Smooth muscle cell (in vitro differentiated cells): Measurements from ENCODE around the gene SLC26A3. TPM values are rescaled to one million over a fixed set of nuclear protein-coding genes. Genes with fewer than 3 reads are reported as not detected.
"Not testable (repeated sequence)": the region's sequence is repeated elsewhere in the genome, so short reads cannot be mapped to it uniquely, and the experiment has no call there.

ENCODE experiments used
- DNase-seq: peaks from one replicate; lab custom pipeline; 2025; ENCODE audit not compliant: unreplicated experiment; lab: John Stamatoyannopoulos, UW
- H2AFZ ChIP-seq: fragments of 200-600 bp; sonication (generic); 2 replicates; pipeline ENCODE4 v1.6.0; 2016; ENCODE audit warnings: antibody characterized with exemption, low read depth, mild to moderate bottlenecking
- H3F3A ChIP-seq: fragments of 200-600 bp; sonication (generic); 2 replicates; pipeline ENCODE4 v1.6.0; 2017; ENCODE audit warnings: antibody characterized with exemption, low read depth
- H3K27ac ChIP-seq: fragments of 200-600 bp; sonication (generic); 2 replicates; pipeline ENCODE4 v1.5.1; 2016; ENCODE audit warnings: low read depth, mild to moderate bottlenecking
- H3K27me3 ChIP-seq: fragments of 200-600 bp; sonication (generic); 2 replicates; pipeline ENCODE4 v1.6.1; 2016; ENCODE audit warnings: low read depth, mild to moderate bottlenecking
- H3K36me3 ChIP-seq: fragments of 200-600 bp; sonication (generic); 2 replicates; pipeline ENCODE4 v1.5.1; 2016; ENCODE audit warnings: low read depth
- H3K4me1 ChIP-seq: fragments of 200-600 bp; sonication (generic); 2 replicates; pipeline ENCODE4 v1.5.1; 2016; ENCODE audit warnings: low read depth
- H3K4me2 ChIP-seq: fragments of 200-600 bp; sonication (generic); 2 replicates; pipeline ENCODE4 v1.6.0; 2016; ENCODE audit warnings: mild to moderate bottlenecking
- H3K4me3 ChIP-seq: fragments of 200-600 bp; sonication (generic); 2 replicates; pipeline ENCODE4 v1.5.1; 2016; ENCODE audit warnings: mild to moderate bottlenecking
- H3K79me2 ChIP-seq: fragments of 200-600 bp; sonication (generic); 2 replicates; pipeline ENCODE4 v1.6.0; 2016; ENCODE audit warnings: low read depth, mild to moderate bottlenecking
- H3K9ac ChIP-seq: fragments of 200-600 bp; sonication (generic); 2 replicates; pipeline ENCODE4 v1.6.0; 2016; ENCODE audit warnings: low read depth
- H3K9me3 ChIP-seq: fragments of 200-600 bp; sonication (generic); replicated peaks from 2 replicates; pipeline ENCODE4 v1.5.1; 2016; ENCODE audit warnings: low read depth
- H4K20me1 ChIP-seq: fragments of 200-600 bp; sonication (generic); 2 replicates; pipeline ENCODE4 v1.6.0; 2016; ENCODE audit warnings: low read depth
- CTCF ChIP-seq: fragments of 200-600 bp; sonication (generic); IDR thresholded peaks from 2 replicates; pipeline ENCODE4 v1.5.1; 2017; ENCODE audit warnings: borderline replicate concordance, mild to moderate bottlenecking, antibody characterized with exemption; ENCODE audit not compliant: insufficient read depth, poor library complexity, severe bottlenecking
- WGBS: methylation state at CpG from one replicate; pipeline ENCODE4 v1.1.7; 2016; ENCODE audit warnings: low lambda C conversion rate; 5-methylcytosine and 5-hydroxymethylcytosine counted together
- polyA plus RNA-seq: library from polyadenylated mRNA; unstranded; fragments of >200 nt; fragmentation: Nextera tagmentation; extraction: Ambion mirVana; gene quantifications from 2 replicates; pipeline ENCODE4 v1.2.1, GENCODE V29; 2016
- total RNA-seq: library from RNA; depleted of rRNA; stranded (reverse); fragments of >200 nt; gene quantifications from 2 replicates; pipeline ENCODE4 v1.2.3, GENCODE V29; 2014

The SLC26A3 gene
- total RNA-seq: not detected in 2 replicates
- polyA plus RNA-seq: not detected in 2 replicates

- H3K4me1 ChIP-seq: no peaks in the 10 kb centered on the region
- no peak for DNase-seq
- no peak for TF ChIP-seq CTCF
- no peaks in the 10 kb centered on the region for H3F3A ChIP-seq
- no peak within 1 kb of the TSS for H3K9ac ChIP-seq
- H3K27me3 ChIP-seq: peaks cover 5% of the 10 kb centered on the region
- no peaks in the 10 kb centered on the region for H4K20me1 ChIP-seq
- no peak within 1 kb of the TSS for H3K4me2 ChIP-seq
- H2AFZ ChIP-seq: no peak within 1 kb of the TSS
- H3K36me3 ChIP-seq: no peaks in the 10 kb centered on the region
- H3K79me2 ChIP-seq: no peaks in the 10 kb centered on the region
- 83% methylated on average over 2 of the region's 2 CpGs for WGBS
- H3K27ac ChIP-seq: no peak within 1 kb of the TSS
- H3K4me3 ChIP-seq: no peak within 1 kb of the TSS
- H3K9me3 ChIP-seq: no peaks in the 10 kb centered on the region
These were observed at the start of gene SLC26A3 for GRCh38 chr7:107803009-107803610. SLC26A3 (minus strand) TSS chr7:107803223; CDS start chr7:107794509, 8,714 bp downstream.

GRCh38 chr7:107850643-107851042 is 47.6 kb upstream of the SLC26A3 start:
- TF ChIP-seq CTCF: no peak
- no peak for DNase-seq
- no peak overlapping the region for H2AFZ ChIP-seq
- no peaks in the 10 kb centered on the region for H3F3A ChIP-seq
- H3K4me1 ChIP-seq: no peaks in the 10 kb centered on the region
- H3K4me3 ChIP-seq: no peak overlapping the region
- H3K9me3 ChIP-seq: no peaks in the 10 kb centered on the region
- H3K36me3 ChIP-seq: no peaks in the 10 kb centered on the region
- no peak overlapping the region for H3K27ac ChIP-seq
- no peaks in the 10 kb centered on the region for H3K79me2 ChIP-seq
- no peak overlapping the region for H3K9ac ChIP-seq
- H4K20me1 ChIP-seq: no peaks in the 10 kb centered on the region
- H3K4me2 ChIP-seq: no peak overlapping the region
- no peaks in the 10 kb centered on the region for H3K27me3 ChIP-seq
- 58% methylated on average over 1 of the region's 1 CpG for WGBS

GRCh38 chr7:107850216-107850615 is 47.2 kb upstream of the SLC26A3 start:
- no peak for TF ChIP-seq CTCF
- H3K27me3 ChIP-seq: no peaks in the 10 kb centered on the region
- WGBS: 80% methylated on average over 4 of the region's 4 CpGs

GRCh38 chr7:107848211-107848610 is 45.2 kb upstream of the SLC26A3 start:
- H3K9me3 ChIP-seq, H3K27ac ChIP-seq, H3K79me2 ChIP-seq, H3K27me3 ChIP-seq, H3K4me2 ChIP-seq, H3K4me1 ChIP-seq, H4K20me1 ChIP-seq, DNase-seq, H3F3A ChIP-seq, H3K4me3 ChIP-seq, H3K9ac ChIP-seq, H3K36me3 ChIP-seq, H2AFZ ChIP-seq: not testable (repeated sequence)
- 95% methylated on average over 12 of the region's 31 CpGs for WGBS

More at GRCh38 chr7:107850216-107850615, 47.2 kb upstream of the SLC26A3 start:
- no peak for DNase-seq
- Histone ChIP-seq H3K36me3 (no peaks in the 10 kb centered on the region), H3F3A (no peaks in the 10 kb centered on the region), H3K4me3 (no peak overlapping the region), H2AFZ (no peak overlapping the region), H4K20me1 (no peaks in the 10 kb centered on the region), H3K4me2 (no peak overlapping the region), H3K9me3 (no peaks in the 10 kb centered on the region), H3K79me2 (no peaks in the 10 kb centered on the region), H3K4me1 (no peaks in the 10 kb centered on the region), H3K27ac (no peak overlapping the region), H3K9ac (no peak overlapping the region)

GRCh38 chr7:107847836-107848175 is 44.8 kb upstream of the SLC26A3 start:
- not testable (repeated sequence) for H3K4me2 ChIP-seq, H3K79me2 ChIP-seq, H3F3A ChIP-seq, H3K36me3 ChIP-seq, H3K4me1 ChIP-seq, H3K9ac ChIP-seq, H3K27me3 ChIP-seq, H4K20me1 ChIP-seq, DNase-seq, H3K4me3 ChIP-seq, H3K27ac ChIP-seq, H2AFZ ChIP-seq, H3K9me3 ChIP-seq
- 97% methylated on average over 18 of the region's 20 CpGs for WGBS
